Dermis microvascular lymphatic vessel endothelial cell (primary cell): ENCODE measurements around the gene UQCRC1. TPM values are rescaled to one million over a fixed set of nuclear protein-coding genes. Genes with fewer than 3 reads are reported as not detected.

Experiments used
- DNase-seq, 2 donors: peaks; one replicate each; pipeline versions ENCODE4 v3.0.0 to v3.0.0-alpha.2; 2010; ENCODE audit warnings: low read depth in 2 of 2
- total RNA-seq: library from RNA; depleted of rRNA; stranded (reverse); fragments of >200 nt; gene quantifications from 2 replicates; pipeline ENCODE4 v1.2.1, GENCODE V29; 2014

UQCRC1 gene
- total RNA-seq, 1 donor from 2014 or later: 311 TPM

DNA sequence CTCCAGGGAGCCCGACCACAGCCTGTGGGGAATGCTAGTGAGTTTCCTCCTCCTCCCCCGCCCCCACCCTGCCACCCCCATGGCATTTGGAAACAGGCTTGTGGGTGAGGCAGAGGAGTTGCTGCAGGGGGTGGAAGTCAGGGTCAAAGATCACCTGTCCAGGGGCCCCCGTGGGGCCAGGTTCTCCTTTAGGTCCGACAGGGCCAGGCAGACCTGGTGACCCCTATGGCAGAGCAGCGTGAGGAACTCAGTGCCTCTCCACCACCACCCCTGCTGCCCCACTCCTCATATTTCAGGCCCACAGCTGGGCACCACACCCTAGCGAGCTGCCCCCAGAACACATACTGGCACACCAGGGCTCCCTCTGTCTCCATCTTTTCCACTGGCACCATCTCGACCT lies 36.9 kb downstream of the UQCRC1 start:
- no peak for DNase-seq

DNA sequence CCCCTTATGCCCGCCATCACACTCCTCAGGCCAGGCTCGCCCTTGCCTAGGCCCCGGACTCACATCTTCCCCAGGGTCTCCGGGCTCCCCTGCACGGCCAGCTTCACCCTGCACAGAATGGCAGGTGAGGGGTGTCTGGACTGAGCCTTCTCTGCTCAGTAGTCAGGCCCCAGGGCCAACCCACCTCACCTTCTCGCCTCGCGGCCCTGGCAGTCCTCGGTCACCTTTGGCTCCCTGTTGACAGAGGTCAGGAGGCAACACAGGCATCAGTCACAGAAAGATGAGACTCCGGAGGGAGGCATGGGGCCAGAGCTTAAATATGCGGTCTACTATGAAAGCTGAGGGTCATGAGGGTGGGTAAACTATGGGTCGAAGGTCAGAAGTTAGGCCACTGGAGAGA lies 37.5 kb downstream of the UQCRC1 start:
- DNase-seq: no peak

DNA sequence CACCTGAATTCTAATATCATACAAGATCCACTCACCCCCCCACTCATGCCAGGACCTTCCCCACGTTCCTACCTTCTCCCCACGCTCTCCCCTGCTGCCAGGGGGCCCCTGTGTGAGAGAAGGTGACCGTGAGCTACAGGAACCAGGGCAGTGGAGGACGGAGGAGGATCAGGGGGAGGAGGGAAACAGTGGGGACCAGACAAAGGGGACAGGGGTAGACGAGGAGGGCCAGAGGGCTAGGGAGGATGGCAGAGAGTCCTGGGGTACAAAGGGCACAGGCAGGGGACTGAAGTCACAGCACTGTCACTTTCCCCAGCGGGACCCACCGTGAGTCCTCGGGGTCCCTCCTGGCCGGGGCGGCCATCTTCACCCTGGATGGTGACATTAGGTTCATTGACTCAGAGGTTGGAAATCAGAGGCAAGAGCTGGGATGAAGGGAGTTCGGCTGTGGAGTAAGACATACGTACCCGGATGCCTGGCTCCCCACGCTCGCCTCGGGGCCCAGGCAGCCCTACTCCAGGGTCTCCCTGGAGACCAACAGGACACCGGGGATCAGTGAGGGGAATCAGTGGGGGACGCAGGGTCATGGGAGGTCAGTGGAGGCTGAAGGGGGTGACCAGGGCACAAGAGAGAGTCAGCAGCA lies 39.5 kb downstream of the UQCRC1 start:
- no peak for DNase-seq

DNA sequence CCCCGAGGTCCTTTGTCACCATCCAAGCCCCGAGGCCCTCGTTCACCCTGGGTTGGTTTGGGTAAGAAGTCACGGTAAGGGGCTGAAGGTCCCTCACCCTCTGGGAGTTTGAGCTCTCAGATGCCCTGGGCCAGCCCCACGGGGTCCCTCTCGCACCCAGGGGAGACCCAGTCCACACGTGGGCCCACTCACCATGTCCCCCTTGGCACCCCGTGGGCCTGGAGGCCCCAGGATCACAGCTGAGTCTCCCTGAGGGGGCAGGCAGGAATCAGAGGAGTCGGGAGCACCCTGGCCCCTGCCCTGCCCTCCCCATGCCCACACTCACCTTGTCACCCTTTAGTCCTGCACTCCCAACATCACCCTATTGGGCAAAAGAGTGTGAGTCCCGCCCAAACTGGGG lies 40.0 kb downstream of the UQCRC1 start:
- no peak for DNase-seq

DNA sequence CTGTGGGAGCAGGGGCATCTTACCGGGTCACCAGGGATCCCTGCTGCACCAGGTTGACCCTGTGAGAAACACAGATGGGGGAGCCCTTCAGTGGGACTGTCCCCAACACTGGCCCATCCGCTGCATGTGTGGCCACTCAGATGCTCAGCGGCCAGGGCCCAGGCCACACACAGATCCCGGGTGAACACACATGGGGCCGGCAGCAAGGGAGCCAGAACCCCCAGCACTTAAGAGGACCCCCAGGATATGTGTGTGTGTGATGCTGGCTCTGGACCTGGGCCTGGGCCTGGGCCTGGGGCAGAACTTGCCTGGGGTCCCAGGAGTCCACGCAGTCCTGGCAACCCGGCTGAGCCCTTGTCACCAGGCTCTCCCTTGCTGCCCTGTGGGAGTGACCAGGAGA lies 41.0 kb downstream of the UQCRC1 start:
- DNase-seq: no peak

DNA sequence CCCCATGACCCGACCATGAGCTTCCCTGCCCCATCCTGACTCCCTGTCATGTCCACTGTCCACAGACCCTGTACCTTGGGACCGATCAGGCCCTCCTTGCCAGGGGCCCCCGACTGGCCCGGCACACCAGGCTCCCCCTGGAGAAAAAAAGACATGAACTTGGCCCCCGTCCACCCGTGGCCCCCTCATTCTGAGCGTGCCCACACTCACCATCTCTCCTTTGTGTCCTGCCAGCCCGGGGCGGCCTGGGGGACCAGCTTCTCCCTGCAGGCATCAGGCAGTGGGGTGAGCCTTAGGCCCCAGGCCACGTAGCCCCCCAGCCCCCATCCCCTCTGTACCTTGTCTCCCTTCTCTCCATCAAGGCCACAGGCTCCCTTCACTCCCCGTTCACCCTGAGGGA lies 41.9 kb downstream of the UQCRC1 start:
- DNase-seq: no peak

DNA sequence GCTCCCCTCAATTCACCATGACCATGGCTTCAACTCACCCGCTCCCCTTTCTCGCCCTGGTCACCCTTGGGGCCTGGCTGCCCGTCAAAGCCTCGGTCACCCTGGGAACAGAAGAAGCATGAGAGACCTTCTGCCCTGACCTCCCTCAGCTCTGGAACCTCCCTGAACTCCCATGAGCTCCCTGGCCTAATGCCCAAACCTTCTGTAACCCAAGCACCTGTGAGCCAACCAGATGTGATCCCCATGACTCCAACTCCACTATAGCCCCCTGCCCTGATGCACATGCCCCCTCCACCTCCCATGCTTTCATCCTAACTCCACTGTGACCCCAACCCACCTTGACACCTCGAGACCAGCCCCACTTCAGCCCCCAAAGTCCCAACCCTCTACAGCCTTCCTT lies 42.4 kb downstream of the UQCRC1 start:
- DNase-seq: no peak

DNA sequence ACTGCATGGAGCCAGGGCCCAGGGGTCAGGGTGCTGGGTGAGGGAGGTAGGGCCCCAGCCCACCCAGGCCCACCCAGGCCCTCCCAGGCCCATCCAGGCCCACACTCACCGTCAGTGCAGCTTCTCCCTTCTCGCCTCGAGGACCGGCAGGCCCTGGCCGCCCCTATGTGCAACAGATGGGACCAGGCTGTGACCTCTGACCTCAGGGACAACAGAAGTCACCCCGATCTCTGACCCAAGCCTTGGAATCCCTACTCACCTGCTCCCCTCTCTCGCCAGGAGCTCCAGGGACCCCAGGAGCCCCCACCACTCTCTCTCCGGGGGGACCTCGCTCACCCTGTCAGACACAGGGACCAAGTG lies 43.1 kb downstream of the UQCRC1 start:
- no peak for DNase-seq

DNA sequence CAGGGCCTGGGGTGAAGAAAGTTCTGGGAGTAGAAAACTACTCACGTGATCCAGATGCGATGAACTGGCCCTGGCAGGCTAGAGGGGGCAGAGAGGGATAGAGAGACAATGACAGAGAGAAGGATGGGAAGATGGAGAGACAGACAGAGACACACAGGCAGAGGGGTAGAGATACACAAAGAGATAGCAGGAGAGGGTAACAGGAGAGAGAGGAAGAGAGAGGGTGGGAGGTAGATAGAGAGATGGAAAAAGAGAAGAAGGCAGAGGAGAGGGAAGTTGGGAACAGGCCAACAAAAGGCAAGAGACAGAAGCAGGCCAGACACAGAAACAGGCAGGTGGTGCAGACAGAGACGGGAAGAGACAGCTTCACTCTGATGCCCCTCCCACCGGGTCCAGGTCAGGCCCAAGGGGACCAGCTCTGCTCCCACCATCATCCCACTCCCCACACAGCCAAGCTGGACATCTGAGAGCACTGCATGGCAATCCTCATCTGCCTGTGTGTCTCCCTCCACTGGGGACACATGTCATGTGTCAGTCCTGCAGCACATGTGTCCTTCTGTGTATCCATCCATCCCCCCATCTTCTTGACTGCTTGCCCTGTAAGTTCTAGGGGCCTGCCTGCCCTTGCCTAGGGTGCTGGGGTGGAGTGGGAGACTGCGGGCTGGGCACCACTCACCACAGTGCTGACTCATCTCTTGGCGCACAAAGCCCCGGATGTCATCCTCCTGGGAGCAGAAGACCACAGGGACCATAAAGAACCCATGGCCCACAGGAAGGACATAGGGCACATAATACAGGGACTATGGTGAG lies 43.6 kb downstream of the UQCRC1 start:
- peak in 1 of 2 donors; percentile 26 for DNase-seq

DNA sequence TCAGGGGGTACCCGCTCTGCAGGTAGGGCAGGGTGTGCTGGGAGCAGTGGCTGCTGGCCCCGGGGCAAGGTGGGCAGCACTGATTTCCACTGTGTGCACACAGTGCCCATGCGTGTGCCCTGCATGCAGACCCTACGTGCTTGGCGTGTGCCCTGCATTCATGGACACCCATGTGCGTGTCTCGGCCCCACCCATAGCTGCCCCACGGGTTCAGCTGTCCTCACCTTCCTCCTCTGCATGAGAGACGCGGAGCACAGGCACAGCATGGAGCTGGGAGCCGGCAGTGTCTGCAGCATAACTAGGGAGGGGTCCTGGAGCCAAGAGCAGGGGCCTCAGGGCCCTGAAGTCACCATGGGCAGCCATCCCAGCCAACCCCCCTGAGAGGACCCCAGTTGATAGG lies 44.3 kb downstream of the UQCRC1 start:
- DNase-seq: no peak

DNA sequence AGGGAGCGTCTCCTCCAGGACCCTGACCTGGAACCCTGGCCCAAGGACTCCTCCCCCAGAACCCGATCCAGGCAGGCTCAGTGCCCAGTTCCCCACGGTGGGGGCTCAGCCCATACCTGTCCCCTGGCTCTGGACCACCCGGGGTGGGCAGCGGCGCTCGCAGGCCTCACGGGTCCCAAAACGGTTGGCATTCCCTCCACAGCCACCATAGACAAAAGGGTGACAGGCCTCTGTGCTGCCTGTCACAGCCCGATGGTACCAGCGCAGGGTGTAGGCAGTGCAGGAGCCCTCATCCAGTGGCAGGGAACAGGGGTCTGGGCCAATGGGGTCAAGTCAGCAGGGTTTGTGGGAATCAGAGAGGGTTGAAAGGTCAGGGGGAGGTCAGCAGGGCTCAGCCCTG lies 44.8 kb downstream of the UQCRC1 start:
- no peak for DNase-seq

DNA sequence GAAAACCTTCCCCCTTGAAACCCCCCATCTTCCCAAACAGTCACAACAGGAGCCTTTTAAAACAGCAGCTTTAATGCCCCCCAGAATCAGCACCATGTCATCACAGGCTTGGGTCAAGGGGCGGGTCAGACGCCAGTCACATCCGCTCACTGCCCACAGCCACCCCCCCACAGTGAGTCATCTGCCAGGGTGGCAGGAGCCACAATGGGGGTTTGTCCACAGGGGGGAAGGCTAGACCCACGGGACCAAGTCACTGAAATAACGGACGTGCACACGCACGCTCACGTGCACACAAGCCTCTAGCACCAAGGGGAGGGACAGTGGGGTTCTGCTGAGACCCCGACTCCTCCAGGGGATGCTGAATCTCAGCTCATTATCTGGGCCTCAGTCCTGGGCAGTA lies 45.4 kb downstream of the UQCRC1 start:
- DNase-seq: peak; percentile 55 to 89

DNA sequence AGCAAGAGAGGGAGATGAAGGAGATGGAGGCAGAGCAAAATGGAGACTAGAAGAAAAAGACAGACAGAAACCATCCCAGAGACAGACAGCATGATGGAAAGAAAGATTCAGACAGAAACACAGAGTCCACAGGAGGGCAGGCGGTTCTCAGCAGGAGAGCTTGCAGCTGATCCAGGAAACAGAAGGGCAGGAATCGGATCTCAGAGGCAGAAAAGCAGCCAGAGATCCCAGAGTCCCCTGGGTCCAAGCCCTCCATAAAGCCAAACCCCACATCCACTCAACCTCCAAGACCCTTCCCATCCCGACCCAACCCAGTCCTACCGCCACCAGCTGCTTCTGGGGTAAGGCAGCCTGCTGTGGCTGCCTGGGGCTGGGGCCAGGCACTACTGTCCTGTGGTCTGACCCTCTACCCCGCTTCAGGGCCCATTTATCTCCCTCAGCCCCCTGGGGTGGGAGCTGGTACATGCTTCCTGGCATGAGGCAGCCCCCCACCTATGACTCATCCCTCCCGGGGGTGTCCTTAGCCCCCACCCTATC lies 46.0 kb downstream of the UQCRC1 start, which contains the start of gene UCN2:
Gene UCN2, minus strand, starts transcription at position 400 of the 537 bp plus-strand sequence. CDS start 657 bp downstream, outside the sequence.
- peak in 1 of 2 donors; percentile 45 for DNase-seq

DNA sequence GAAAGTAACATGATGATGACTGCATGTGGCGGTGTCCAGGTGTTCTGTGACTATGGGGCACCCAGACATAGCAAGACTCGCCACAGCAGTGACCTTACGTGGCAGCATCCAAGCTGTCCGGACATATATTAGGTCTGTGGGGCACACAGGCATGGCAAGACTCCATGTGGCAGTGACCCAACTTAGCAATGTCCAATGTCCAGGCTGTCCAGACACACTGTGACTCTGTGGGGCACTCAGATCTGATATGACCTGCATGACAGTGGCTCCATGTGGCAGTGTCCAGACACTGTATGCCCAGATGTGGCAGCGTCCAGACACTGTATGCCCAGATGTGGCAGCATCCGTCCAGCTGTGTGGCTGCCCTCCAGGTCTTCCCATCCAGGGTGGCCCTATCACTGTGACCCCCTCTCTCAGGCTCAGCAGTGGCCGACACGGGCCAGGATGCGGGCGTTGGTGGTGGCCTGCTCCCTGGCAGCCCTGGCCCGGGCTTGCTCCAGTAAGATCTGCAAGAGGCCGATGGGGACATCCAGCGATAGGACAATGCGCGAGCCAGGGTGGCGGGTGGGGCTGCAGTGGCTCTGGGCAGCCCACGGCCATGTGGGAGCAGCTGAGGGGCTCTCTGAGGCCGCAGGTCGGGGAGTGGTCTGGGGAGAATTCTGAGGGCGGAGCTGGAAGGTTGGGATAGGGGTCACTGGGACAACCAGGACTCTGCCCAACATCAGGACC lies 46.9 kb downstream of the UQCRC1 start:
- no peak for DNase-seq

DNA sequence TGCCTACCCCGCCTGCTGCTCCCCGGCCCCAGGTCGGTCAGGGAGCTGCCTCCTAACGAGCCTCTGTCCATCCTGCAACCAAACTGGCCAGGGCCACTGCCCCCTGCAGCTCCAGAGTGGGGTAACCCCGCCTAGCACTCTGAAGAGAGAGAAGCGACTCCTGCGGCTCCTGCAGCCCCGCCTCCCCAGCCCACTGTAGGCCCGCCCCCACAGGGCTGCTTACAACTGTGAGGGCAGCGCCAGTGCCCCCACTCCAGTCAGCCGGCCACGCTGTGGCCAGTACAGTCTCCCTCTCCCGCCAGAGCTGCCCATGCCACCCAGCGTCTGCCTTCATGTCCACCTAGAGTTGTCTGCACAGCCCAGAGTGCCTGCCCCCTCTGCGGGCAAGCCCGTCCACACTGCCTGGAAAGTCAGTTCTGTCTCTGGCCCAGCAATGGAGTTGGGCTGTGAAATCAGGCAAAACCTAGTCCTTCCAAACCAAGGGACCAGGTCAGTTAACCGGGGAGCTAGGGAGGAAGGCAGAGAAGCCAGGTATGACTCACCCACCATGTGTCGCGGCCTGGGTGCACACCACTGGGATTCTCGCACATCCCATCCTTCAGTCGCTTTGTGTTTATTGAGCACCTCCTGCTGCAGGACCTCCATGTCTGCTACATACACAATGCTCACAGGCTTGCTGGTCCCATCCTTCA lies 48.3 kb downstream of the UQCRC1 start:
- DNase-seq: peak in 1 of 2 donors; percentile 36

DNA sequence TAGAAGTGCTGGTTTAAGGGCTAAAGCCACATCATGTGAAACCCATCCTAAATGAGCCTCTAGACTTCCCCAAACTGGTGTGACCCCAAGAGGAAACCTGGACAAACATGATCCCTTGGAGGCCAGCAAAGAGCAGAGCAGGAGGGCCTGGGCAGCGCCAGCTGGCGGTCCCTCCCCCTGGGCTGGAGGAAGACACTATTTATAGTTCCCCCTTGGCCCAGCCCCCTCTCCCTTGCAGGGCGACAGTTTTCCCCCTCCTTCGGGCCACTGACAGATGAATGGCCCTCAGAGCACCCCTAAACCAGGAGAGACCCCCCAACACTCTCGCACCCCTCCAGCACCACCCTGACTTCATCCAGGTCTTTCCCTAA lies 48.8 kb downstream of the UQCRC1 start:
- no peak for DNase-seq

DNA sequence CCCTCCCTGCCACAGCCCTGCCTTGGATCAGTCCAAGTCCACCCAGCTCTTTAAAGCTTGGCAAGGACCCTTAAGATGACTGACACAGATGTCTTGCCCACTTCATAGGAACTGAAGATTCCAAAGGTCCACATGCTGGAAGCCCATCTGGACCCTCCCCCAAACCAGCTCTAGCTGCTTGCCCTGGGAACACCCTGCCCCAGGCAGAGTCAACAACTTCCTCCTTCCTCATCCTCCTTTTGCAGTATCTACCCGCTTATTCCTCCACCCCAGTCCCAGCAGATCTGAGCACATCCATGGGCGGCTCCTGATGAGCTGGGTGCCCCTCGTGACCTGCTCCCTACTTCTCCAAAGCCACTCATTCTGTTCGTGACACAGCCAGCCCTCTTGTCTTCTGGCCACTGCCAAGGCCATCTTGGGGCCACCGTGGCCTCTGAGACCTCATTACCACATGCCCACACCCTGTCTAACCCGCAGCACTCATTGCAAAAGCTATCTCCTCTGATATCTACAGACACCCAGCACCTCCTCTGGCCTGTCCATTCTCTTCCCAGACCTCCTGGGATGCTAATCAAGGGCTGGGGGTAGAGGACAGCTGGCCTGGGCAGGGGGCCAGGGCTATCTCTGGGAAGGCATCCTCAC lies 50.8 kb downstream of the UQCRC1 start:
- no peak for DNase-seq

DNA sequence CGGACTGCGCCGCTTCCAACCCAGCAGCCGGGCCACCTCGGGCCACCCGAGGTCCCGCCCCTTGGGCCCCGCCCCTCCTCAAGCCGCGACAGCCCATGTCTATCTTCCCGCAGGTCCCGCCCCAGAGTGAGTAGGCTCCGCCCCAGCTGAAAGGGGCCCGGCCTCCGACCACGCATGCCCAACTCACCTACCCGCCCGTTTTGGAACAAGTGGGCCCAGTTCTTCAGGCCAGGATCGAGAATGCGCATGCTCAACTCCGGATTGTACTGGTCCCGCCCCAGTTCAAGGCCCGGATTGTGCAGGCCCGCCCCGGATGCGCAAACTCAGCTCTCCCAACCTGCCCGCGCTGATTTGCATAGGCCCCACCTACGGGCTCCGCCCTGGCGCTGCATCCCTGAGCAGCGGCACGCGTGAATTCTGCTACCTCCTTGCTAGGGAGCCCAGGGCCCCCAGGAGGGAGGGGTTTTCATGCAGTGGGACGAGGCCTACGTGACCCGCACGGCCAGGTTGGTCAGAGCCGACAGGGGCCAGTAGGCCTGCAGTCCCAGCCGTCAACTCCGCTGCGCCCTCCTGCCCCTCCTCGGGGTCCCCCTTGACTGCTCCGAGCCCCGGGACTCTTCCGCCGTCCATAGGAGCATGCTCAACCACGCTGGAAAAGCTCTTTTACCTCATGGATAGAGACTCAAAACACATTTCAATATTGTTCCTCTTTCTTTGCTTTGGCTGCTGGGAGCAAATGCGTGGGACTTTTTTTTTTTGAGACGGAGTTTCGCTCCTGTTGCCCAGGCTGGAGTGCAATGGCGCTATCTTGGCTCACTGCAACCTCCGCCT lies 52.4 kb downstream of the UQCRC1 start, which contains the start of gene PFKFB4:
Gene PFKFB4, minus strand, starts transcription at position 8 of the 831 bp plus-strand sequence. CDS start 26 bp downstream, outside the sequence.
- DNase-seq: peak; percentile 98 to 99

DNA sequence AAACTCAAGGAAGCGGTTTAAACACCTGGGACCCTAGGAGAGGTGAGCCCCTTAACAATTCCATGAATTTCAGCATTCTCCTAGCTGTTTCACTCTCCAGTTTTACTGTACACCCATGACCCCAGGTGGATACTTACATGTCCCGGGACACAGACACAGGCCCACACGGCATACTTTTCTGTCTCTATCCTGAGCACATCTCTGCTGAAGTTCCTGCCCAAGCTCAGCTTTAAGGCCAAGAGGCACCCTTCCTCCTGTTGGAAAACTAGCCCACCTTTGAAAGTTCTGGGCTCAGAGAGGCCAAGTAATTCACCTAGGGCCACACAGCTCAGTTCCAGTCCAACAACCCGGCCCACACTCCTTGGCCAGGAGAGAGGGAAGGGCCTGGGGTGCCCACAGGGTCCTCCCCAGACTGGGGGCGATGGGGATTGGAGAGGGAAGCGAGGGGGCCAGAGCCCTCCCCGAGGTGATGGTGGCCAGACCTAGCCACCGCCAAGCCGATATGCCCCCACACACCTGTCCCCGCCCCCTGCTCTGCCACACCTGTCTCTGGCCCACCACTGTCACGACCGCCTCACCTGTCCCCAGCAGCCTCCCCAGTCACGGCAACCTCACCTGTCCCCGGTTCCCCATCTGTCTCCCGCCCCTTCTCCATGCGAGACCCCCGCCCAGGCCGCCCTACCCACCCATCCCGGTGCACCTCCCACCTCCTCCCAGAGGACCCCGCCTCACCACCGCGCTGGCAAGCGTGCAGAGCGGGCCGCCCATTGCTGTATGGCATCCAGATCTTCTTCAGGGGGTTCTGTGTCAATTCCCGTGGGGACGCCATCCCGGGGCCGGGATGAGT lies 53.3 kb downstream of the UQCRC1 start:
- no peak for DNase-seq
